Measurements from ENCODE around the gene ZNF3. TPM values are rescaled to one million over a fixed set of nuclear protein-coding genes. Genes with fewer than 3 reads are reported as not detected.

The ZNF3 gene
- total and polyA plus RNA-seq, 12 donors = 13.2 to 47.3 (median 22.4) TPM

- Histone ChIP-seq H3K36me3 (replicated peaks in 1 of 2) (peaks cover 0 to 62% of the 10 kb centered on the region in 2 donors), H3K27me3 (no peaks in the 10 kb centered on the region), H3K4me3 (no peak overlapping the region), H3K9me3 (replicated peaks in 1 of 3) (no peaks in the 10 kb centered on the region), H3K27ac (no peak overlapping the region), H3K4me1 (replicated peaks in 1 of 2) (peaks cover 6 to 16% of the 10 kb centered on the region in 2 donors)
- no peak for DNase-seq
- intact Hi-C loops (cut with DNase I) = no loop called here
- TF ChIP-seq CTCF (IDR thresholded peaks at IDR 0.05) = no peak
- no peak for TF ChIP-seq POLR2A (IDR thresholded peaks at IDR 0.05)
- 94 to 98% (median 96%) methylated on average over 11 of the region's 11 CpGs for WGBS, 4 donors
Measured at GRCh38 chr7:100061518-100062193, 19.9 kb downstream of the ZNF3 start.

GRCh38 chr7:100059251-100059739 lies 22.2 kb downstream of the ZNF3 start:
- Histone ChIP-seq H3K4me3 (no peak overlapping the region), H3K9me3 (replicated peaks in 1 of 3) (no peaks in the 10 kb centered on the region), H3K4me1 (replicated peaks in 1 of 2) (no peaks in the 10 kb centered on the region), H3K27ac (no peak overlapping the region), H3K36me3 (replicated peaks in 1 of 2) (peaks cover 0 to 57% of the 10 kb centered on the region in 2 donors), H3K27me3 (no peaks in the 10 kb centered on the region)
- TF ChIP-seq POLR2A (IDR thresholded peaks at IDR 0.05) (no peak), CTCF (IDR thresholded peaks at IDR 0.05) (no peak)
- no peak for DNase-seq
- intact Hi-C loops (cut with DNase I) = loop anchor here in 1 of 2 donors (10.0 kb wide), 1 partner anchor 64 kb away; no protein-coding TSS in a partner anchor
- WGBS, 4 donors = 87 to 90% (median 88%) methylated on average over 5 of the region's 5 CpGs

GRCh38 chr7:100057006-100057405 lies 24.5 kb downstream of the ZNF3 start:
- no peak overlapping the region for H3K4me3 ChIP-seq
- 89 to 93% (median 91%) methylated on average over 7 to 10 of the region's 10 CpGs for WGBS, 4 donors
- H3K9me3 ChIP-seq (replicated peaks in 1 of 3) = no peaks in the 10 kb centered on the region
- H3K36me3 ChIP-seq (replicated peaks in 1 of 2) = peaks cover 0 to 39% of the 10 kb centered on the region in 2 donors
- intact Hi-C loops (cut with DNase I) = loop anchor here in 1 of 2 donors (10.0 kb wide), 1 partner anchor 62 kb away; no protein-coding TSS in a partner anchor
- no peaks in the 10 kb centered on the region for H3K27me3 ChIP-seq
- H3K4me1 ChIP-seq (replicated peaks in 1 of 2) = no peaks in the 10 kb centered on the region
- TF ChIP-seq POLR2A (IDR thresholded peaks at IDR 0.05) = no peak
- TF ChIP-seq CTCF (IDR thresholded peaks at IDR 0.05) = no peak
- H3K27ac ChIP-seq = no peak overlapping the region
- DNase-seq = no peak

- H3K4me3 ChIP-seq = no peak overlapping the region
- H3K27ac ChIP-seq = no peak overlapping the region
- peak; percentile 57 to 84 (median 78) for DNase-seq
- no peaks in the 10 kb centered on the region for H3K27me3 ChIP-seq
- H3K9me3 ChIP-seq (replicated peaks in 1 of 3) = no peaks in the 10 kb centered on the region
- intact Hi-C loops (cut with DNase I) = loop anchor here (5.0 to 10.0 kb wide), 3 partner anchors 41 to 58 kb away; no protein-coding TSS in a partner anchor
- no peak for TF ChIP-seq POLR2A (IDR thresholded peaks at IDR 0.05)
- peak; percentile 9 to 70 (median 66) for TF ChIP-seq CTCF (IDR thresholded peaks at IDR 0.05)
- peaks cover 0 to 11% of the 10 kb centered on the region in 2 donors for H3K36me3 ChIP-seq (replicated peaks in 1 of 2)
- 30 to 48% (median 32%) methylated on average over 3 of the region's 3 CpGs for WGBS, 4 donors
- peaks cover 3 to 9% of the 10 kb centered on the region in 2 donors for H3K4me1 ChIP-seq (replicated peaks in 1 of 2)
Measured at GRCh38 chr7:100053215-100053614, 28.3 kb downstream of the ZNF3 start.

All from adrenal gland (tissue), 12 donors.